ENCODE measurements around the gene NEDD1. TPM values are rescaled to one million over a fixed set of nuclear protein-coding genes. Genes with fewer than 3 reads are reported as not detected.

The NEDD1 gene
- total RNA-seq, 2 experiments from 2014 or later = 46.2 to 47.6 TPM

GRCh38 chr12:96948782-96949181 is 41.7 kb downstream of the NEDD1 start:
- H3K27me3 Mint-ChIP-seq = no peaks in the 10 kb centered on the region
- H3K4me1 Mint-ChIP-seq = no peaks in the 10 kb centered on the region
- peaks cover 49% of the 10 kb centered on the region for H3K36me3 Mint-ChIP-seq
- no peak for DNase-seq
- peaks cover 2% of the 10 kb centered on the region for H3K9me3 Mint-ChIP-seq
- no peak overlapping the region for H3K4me3 Mint-ChIP-seq
- H3K27ac Mint-ChIP-seq = no peak overlapping the region

GRCh38 chr12:96979532-96979931 is 72.5 kb downstream of the NEDD1 start:
- peaks cover 2% of the 10 kb centered on the region for H3K27me3 Mint-ChIP-seq
- H3K27ac Mint-ChIP-seq = no peak overlapping the region
- no peaks in the 10 kb centered on the region for H3K36me3 Mint-ChIP-seq
- DNase-seq = no peak
- H3K4me3 Mint-ChIP-seq = no peak overlapping the region
- no peaks in the 10 kb centered on the region for H3K9me3 Mint-ChIP-seq
- no peaks in the 10 kb centered on the region for H3K4me1 Mint-ChIP-seq

- H3K4me1 Mint-ChIP-seq = peaks cover 2% of the 10 kb centered on the region
- no peak overlapping the region for H3K4me3 Mint-ChIP-seq
- H3K36me3 Mint-ChIP-seq = no peaks in the 10 kb centered on the region
- H3K27ac Mint-ChIP-seq = no peak overlapping the region
- no peaks in the 10 kb centered on the region for H3K9me3 Mint-ChIP-seq
- H3K27me3 Mint-ChIP-seq = peaks cover 17% of the 10 kb centered on the region
- DNase-seq = no peak
These were observed 73.9 kb downstream of the NEDD1 start for GRCh38 chr12:96980991-96981414.

DNA sequence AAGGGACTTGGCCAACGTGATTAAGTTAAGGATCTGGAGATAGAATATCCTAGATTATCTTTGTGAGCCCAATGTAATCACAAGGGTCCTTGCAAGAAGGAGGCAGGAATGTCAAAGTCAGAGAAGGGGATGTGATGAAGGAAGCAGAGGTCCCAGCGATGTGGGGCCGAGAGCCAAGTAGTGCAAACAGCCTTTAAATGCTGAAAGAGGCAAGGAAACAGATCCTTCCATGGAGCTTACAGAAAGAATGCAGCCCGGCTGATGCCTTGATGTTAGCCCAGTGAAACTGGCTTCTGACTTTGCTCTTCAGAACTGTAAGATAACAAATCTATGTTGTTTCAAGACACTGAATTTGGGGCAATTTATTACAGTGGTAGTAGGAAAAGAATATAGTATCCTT is 74.9 kb downstream of the NEDD1 start:
- Mint-ChIP-seq H3K27ac (no peak overlapping the region), H3K9me3 (no peaks in the 10 kb centered on the region), H3K27me3 (peaks cover 26% of the 10 kb centered on the region), H3K36me3 (no peaks in the 10 kb centered on the region), H3K4me1 (peaks cover 4% of the 10 kb centered on the region), H3K4me3 (no peak overlapping the region)
- DNase-seq = no peak

DNA sequence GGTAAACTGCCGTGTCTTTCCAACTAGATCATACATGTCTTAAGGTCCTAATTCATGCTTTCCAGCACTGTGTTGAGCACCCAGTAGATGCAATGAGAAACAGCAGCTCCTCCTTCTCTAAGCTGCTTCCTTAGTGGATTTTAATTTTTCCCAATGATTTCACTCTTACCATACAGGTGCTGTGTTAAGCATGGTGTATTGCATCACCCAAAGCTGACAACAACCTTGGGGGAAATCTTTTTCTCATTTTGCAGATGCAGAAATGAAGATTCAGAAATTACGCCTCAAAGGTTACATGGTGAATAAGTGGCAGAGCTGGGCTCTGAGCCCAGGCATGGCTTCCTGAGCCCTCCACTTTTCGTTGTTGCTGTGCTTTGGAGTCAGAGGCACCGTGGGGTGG is 75.6 kb downstream of the NEDD1 start:
- Mint-ChIP-seq H3K36me3 (no peaks in the 10 kb centered on the region), H3K4me1 (peaks cover 4% of the 10 kb centered on the region), H3K27me3 (peaks cover 26% of the 10 kb centered on the region)

GRCh38 chr12:96985515-96986362 is 78.7 kb downstream of the NEDD1 start:
- peaks cover 4% of the 10 kb centered on the region for H3K4me1 Mint-ChIP-seq
- no peak overlapping the region for H3K27ac Mint-ChIP-seq
- peak; percentile 61 for DNase-seq
- no peaks in the 10 kb centered on the region for H3K36me3 Mint-ChIP-seq
- peaks cover 34% of the 10 kb centered on the region for H3K27me3 Mint-ChIP-seq
- peak overlapping the region; percentile 42 for H3K4me3 Mint-ChIP-seq
- no peaks in the 10 kb centered on the region for H3K9me3 Mint-ChIP-seq

More for the DNA sequence above, 75.6 kb downstream of the NEDD1 start:
- Mint-ChIP-seq H3K27ac (no peak overlapping the region), H3K9me3 (no peaks in the 10 kb centered on the region), H3K4me3 (no peak overlapping the region)
- no peak for DNase-seq

- Mint-ChIP-seq H3K27me3 (peaks cover 37% of the 10 kb centered on the region), H3K4me1 (peaks cover 4% of the 10 kb centered on the region), H3K27ac (no peak overlapping the region), H3K4me3 (no peak overlapping the region), H3K9me3 (no peaks in the 10 kb centered on the region), H3K36me3 (no peaks in the 10 kb centered on the region)
- no peak for DNase-seq
These were observed 79.9 kb downstream of the NEDD1 start for GRCh38 chr12:96986883-96987523.

DNA sequence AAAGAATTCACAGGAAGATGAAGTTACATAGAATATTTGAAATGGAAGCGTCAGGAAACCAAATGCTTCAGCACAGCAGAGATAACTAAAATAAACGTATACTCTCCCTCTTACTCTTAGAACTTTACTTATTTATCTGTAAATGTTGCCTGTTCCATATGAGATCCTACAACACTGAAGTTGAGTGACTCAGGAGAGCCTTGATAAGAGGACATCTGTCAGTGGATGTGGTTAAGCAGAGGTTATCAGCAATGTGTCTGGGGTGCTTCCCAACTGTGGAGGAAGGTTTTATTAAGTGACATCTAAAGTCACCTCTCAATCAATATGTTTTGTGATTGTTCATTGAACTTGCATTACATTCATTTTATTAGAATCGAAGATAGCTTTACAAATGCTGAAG is 81.9 kb downstream of the NEDD1 start:
- Mint-ChIP-seq H3K4me3 (no peak overlapping the region), H3K4me1 (peaks cover 4% of the 10 kb centered on the region), H3K27ac (no peak overlapping the region), H3K9me3 (no peaks in the 10 kb centered on the region), H3K36me3 (no peaks in the 10 kb centered on the region), H3K27me3 (peaks cover 46% of the 10 kb centered on the region)
- DNase-seq = no peak

DNA sequence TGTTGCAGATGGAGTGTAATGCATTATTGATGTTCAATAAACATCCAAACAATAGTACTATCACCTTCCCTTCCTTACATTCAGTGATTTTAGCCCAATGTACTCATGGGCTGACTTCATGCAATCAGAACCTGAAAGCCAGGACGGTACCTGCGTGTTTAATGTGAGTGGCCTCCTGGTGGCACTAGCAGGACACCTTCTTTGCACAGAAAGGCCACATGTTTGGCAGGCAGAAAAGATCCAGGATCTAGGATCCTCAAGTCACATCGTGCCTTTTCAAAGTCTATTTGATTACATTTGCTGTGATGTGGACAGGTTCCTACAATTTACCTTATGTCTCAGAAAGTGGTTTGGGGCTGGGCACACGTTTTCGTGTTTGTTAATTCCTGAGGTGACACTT is 82.9 kb downstream of the NEDD1 start:
- peaks cover 4% of the 10 kb centered on the region for H3K4me1 Mint-ChIP-seq
- H3K36me3 Mint-ChIP-seq = no peaks in the 10 kb centered on the region
- H3K9me3 Mint-ChIP-seq = no peaks in the 10 kb centered on the region
- DNase-seq = no peak
- no peak overlapping the region for H3K27ac Mint-ChIP-seq
- H3K4me3 Mint-ChIP-seq = no peak overlapping the region
- H3K27me3 Mint-ChIP-seq = peaks cover 41% of the 10 kb centered on the region

GRCh38 chr12:96994900-96995299 is 87.8 kb downstream of the NEDD1 start:
- no peak for DNase-seq
- no peak overlapping the region for H3K4me3 Mint-ChIP-seq
- no peaks in the 10 kb centered on the region for H3K36me3 Mint-ChIP-seq
- no peaks in the 10 kb centered on the region for H3K9me3 Mint-ChIP-seq
- no peak overlapping the region for H3K27ac Mint-ChIP-seq
- no peaks in the 10 kb centered on the region for H3K4me1 Mint-ChIP-seq
- peaks cover 27% of the 10 kb centered on the region for H3K27me3 Mint-ChIP-seq

DNA sequence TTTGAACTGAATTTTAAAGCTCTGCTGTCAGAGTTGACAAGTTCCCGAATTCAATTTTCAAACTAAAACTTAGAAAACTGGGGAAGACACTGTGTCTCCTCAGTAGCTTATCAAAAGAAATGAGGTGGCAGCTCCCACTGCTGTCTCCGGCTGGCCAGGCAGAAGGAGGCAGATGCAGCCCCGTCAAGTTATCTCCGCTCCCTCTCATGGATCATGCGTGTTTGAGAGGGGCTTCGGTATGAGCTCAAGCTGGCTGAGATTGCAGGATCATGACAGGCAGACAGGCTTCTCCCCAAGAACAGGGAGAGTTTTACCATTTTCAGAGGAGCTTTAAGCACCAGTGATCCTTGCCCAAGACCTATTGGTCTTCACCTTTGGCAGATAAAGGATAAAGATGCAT is 88.8 kb downstream of the NEDD1 start:
- DNase-seq = no peak
- Mint-ChIP-seq H3K4me3 (no peak overlapping the region), H3K36me3 (no peaks in the 10 kb centered on the region), H3K27me3 (peaks cover 23% of the 10 kb centered on the region), H3K4me1 (no peaks in the 10 kb centered on the region), H3K27ac (no peak overlapping the region), H3K9me3 (no peaks in the 10 kb centered on the region)

DNA sequence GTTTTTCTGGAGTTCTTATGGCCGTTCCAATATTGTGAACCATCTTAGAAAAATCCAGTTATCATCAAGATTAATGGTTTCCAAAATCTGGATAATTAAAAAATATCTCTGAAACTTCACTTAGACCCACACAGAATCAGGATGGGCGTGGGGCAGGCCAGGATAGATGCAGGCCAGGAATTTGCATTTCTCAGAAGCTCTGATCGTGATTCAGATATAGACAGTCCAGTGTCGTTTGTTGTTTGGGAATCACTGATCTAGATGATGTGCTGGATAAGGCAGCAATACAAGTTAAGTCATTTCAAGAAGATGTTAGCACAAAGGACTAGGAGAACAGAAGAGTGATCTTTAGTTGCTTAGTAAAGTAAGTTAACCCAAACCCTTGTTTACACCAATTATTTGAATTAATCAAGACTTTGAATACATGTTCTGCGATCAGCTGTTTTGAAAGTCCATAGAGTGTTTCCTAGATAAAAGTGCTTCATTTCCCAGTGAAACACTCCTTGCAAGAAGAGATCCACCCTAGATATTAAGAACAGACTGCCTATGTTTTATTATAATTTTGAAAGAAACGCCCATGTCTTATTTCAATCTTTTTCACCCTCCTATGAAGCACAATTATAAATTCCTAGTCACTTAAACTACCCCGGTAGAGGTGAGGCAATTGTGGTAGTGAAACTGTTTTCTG is 90.9 kb downstream of the NEDD1 start:
- Mint-ChIP-seq H3K4me3 (no peak overlapping the region), H3K4me1 (no peaks in the 10 kb centered on the region), H3K27me3 (peaks cover 23% of the 10 kb centered on the region), H3K36me3 (no peaks in the 10 kb centered on the region), H3K27ac (no peak overlapping the region), H3K9me3 (no peaks in the 10 kb centered on the region)
- DNase-seq = no peak

DNA sequence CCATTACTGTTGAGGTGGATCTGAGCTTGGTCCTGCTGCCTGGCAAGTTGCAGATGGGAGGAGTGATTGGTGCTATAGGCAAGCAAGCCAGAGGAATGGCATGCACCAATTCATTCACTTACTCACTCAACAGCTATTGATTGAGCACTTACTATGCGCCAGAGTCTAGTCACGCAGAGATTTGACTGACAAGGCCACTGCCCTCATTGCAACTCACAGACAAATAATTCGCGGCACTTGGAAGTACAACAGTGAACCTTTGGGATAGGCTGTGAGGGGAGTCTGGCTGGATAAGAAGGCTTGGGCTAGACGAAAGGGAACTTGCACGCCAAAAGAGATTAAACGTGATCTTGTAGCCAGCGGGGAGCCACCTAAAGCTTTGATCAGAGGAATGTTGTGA is 96.2 kb downstream of the NEDD1 start:
- DNase-seq = no peak
- no peak overlapping the region for H3K4me3 Mint-ChIP-seq
- peaks cover 10% of the 10 kb centered on the region for H3K27me3 Mint-ChIP-seq
- no peaks in the 10 kb centered on the region for H3K36me3 Mint-ChIP-seq
- no peaks in the 10 kb centered on the region for H3K9me3 Mint-ChIP-seq
- H3K27ac Mint-ChIP-seq = no peak overlapping the region
- no peaks in the 10 kb centered on the region for H3K4me1 Mint-ChIP-seq
